ENCODE results near the gene KIF5A. TPM values are rescaled to one million over a fixed set of nuclear protein-coding genes. Genes with fewer than 3 reads are reported as not detected.

Gene KIF5A
- total RNA-seq, 3 donors from 2014 or later, result 0.61 to 9.1 (median 1.2) TPM

DNA sequence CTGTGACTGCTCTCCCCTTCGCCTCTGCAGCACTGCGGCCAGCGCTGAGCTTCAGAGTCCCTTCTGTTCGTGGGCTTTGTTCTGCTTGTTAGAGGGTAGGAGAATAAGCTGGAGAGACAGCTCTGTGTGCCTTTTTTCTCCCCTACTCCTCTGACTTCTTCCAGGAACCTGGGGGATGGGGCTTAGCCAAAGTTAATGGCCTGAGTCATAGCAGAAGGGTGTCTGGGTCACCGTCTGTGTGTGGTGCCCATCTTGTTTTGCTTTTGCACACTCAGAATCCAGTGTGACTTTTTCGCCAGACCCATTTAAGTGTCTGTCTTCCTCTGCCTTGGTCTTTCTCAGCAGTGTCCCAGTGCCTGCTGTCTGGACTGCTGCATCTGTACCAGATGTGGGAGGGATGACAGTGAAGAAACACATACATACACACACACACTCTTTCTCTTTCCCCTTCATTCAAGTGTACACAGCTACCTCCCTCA lies 3.0 kb downstream of the KIF5A start:
- Histone ChIP-seq H3K4me1 (ENCODE audit: low read depth) (peaks cover 2% of the 10 kb centered on the region), H3K9me3 (no peaks in the 10 kb centered on the region), H3K36me3 (ENCODE audit: low read depth) (no peaks in the 10 kb centered on the region), H3K4me3 (no peak overlapping the region)
- TF ChIP-seq, protein P1, sequence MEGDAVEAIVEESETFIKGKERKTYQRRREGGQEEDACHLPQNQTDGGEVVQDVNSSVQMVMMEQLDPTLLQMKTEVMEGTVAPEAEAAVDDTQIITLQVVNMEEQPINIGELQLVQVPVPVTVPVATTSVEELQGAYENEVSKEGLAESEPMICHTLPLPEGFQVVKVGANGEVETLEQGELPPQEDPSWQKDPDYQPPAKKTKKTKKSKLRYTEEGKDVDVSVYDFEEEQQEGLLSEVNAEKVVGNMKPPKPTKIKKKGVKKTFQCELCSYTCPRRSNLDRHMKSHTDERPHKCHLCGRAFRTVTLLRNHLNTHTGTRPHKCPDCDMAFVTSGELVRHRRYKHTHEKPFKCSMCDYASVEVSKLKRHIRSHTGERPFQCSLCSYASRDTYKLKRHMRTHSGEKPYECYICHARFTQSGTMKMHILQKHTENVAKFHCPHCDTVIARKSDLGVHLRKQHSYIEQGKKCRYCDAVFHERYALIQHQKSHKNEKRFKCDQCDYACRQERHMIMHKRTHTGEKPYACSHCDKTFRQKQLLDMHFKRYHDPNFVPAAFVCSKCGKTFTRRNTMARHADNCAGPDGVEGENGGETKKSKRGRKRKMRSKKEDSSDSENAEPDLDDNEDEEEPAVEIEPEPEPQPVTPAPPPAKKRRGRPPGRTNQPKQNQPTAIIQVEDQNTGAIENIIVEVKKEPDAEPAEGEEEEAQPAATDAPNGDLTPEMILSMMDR (IDR thresholded peaks at IDR 0.05), result no peak
- no peak for ATAC-seq
- no peak for DNase-seq
- intact Hi-C loops (cut with DNase I, micrococcal nuclease), result no loop called here

DNA sequence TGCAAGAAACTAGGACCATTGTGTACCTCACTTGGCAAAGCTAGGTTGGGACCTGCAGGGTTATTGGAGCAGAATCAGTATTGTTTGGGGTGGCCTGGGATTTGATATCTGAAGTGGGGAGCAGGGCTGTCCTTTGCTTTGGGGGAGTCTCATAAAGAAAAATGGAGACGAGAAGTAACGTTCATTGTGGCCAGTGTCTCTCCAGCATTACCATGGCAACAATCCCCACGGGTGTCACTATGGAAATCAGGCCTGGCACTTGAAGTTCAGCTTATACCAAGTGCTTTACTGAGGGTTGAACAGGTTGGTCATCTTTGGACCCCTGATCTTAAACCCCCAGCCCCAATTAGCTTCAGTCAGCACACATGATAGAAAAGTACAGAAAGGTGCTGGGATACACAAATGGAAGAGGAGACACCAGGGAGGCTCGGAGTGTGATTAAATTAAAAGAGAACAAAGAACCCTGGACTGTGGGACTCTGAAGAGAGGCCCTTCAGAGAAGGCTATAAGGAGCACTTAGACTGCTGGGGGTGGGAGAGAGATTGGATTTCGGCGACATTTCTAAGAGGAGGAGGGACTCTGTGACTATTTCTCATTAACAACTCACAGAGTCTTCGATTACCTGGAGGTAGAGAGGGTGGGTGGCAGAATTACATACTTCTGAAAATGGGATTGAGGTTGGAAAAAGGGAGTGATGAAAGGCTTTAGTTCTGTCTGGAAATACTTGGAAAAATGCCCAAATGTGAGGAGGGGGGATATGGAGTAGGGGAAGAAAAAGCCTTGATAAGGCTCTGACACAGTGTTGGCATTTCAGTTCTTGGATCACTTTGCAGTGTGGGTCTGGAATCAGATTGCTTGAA lies 3.7 kb downstream of the KIF5A start:
- Histone ChIP-seq H3K4me3 (no peak overlapping the region), H3K36me3 (ENCODE audit: low read depth) (no peaks in the 10 kb centered on the region), H3K4me1 (ENCODE audit: low read depth) (peaks cover 2% of the 10 kb centered on the region), H3K9me3 (no peaks in the 10 kb centered on the region)
- no peak for ATAC-seq
- intact Hi-C loops (cut with DNase I, micrococcal nuclease), result no loop called here
- no peak for DNase-seq
- TF ChIP-seq, protein P1 (IDR thresholded peaks at IDR 0.05), result no peak

DNA sequence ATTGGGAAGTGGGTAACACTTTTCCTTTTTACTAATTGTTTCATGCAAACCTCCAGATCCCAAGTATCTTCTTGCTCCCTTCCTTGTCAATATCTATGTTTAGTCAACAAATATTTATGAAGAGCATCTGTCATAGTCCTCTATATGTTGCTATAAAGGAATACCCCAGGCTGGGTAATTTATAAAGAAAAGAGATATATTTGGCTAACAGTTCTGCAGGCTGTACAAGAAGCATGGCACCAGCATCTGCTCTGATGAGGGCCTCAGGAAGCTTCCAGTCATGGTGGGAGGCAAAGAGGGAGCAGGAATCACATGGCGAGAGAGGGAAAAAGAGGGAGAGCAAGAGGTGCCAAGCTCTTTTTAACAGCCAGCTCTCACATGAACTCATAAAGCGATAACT lies 4.6 kb downstream of the KIF5A start:
- TF ChIP-seq, protein P1 (IDR thresholded peaks at IDR 0.05), result no peak
- no peak overlapping the region for H3K4me3 ChIP-seq
- H3K36me3 ChIP-seq (ENCODE audit: low read depth), result no peaks in the 10 kb centered on the region
- DNase-seq (no peak), ATAC-seq (no peak)
- no peaks in the 10 kb centered on the region for H3K9me3 ChIP-seq
- H3K4me1 ChIP-seq (ENCODE audit: low read depth), result peaks cover 2% of the 10 kb centered on the region
- intact Hi-C loops (cut with DNase I, micrococcal nuclease), result no loop called here

DNA sequence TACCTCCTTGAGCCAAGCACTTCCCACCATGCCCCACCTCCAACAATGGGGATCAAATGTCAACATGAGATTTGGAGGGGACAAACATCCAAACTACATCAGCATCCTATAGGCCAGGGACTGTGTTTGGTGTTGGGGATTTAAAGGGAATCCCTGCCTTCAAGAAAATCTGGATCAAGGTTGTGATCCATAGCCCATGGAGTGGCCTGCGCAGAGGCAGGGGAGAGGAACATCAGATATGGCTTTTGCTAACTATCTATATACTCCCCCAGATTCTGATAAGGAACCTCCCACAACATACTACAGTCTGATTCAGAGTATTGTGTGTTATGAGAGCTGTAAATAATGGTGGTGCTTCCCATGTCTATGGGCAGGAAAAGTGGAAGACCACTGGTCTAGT lies 5.1 kb downstream of the KIF5A start:
- TF ChIP-seq, protein P1 (IDR thresholded peaks at IDR 0.05), result no peak
- Histone ChIP-seq H3K36me3 (ENCODE audit: low read depth) (no peaks in the 10 kb centered on the region), H3K4me1 (ENCODE audit: low read depth) (no peaks in the 10 kb centered on the region)

DNA sequence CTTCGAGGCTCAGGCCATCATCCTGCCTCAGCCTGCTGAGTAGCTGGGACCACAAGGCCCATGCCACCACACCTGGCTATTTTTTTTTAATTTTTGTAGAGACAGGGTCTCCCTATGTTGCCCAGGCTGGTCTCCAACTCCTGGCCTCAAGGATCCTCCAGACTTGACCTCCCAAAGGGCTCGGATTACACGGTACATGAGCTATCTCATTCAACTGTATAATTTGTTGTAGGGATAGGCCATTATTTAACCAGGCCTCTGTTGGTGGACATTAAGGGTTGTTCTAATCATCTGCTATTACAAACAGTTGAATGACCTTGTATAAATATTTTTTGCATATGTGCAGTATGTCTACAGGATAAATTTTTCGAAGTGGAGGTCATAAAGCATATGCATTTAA lies 9.0 kb downstream of the KIF5A start:
- no peaks in the 10 kb centered on the region for H3K4me1 ChIP-seq (ENCODE audit: low read depth)
- no peaks in the 10 kb centered on the region for H3K36me3 ChIP-seq (ENCODE audit: low read depth)
- no peak for ATAC-seq
- TF ChIP-seq, protein P1 (IDR thresholded peaks at IDR 0.05), result no peak
- H3K9me3 ChIP-seq, result no peaks in the 10 kb centered on the region
- intact Hi-C loops (cut with DNase I, micrococcal nuclease), result no loop called here
- no peak for DNase-seq
- no peak overlapping the region for H3K4me3 ChIP-seq

More for the DNA sequence above, 5.1 kb downstream of the KIF5A start:
- no peak for DNase-seq
- no peak for ATAC-seq
- no peak overlapping the region for H3K4me3 ChIP-seq
- intact Hi-C loops (cut with DNase I, micrococcal nuclease), result no loop called here
- no peaks in the 10 kb centered on the region for H3K9me3 ChIP-seq

Data from mucosa of descending colon (tissue), 3 donors.